ENCODE data around the gene ARSJ. TPM values are rescaled to one million over a fixed set of nuclear protein-coding genes. Genes with fewer than 3 reads are reported as not detected.

ARSJ gene
- total RNA-seq, 1 donor from 2014 or later: 4.9 TPM

DNA sequence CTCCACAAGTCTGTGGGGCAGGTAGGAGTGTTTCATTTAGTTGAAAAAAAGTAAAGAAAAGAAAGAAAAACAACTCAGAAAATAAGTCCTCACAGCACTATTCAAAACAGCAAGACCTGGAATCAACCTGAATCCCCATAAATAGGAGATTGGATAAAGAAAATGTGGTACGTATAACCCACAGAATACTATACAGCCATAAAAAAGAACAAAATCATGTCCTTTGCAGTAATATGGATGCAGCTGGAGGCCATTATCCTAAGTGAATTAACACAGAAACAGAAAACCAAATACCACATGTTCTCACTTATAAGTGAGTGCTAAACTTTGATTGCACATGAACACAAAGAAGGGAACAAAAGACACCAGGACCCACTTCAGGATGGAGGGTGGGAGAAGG is 71.9 kb downstream of the ARSJ start:
- Mint-ChIP-seq H3K36me3 (no peaks in the 10 kb centered on the region), H3K27ac (no peak overlapping the region), H3K27me3 (no peaks in the 10 kb centered on the region), H3K9me3 (no peaks in the 10 kb centered on the region), H3K4me3 (no peak overlapping the region), H3K4me1 (ENCODE audit: unreplicated experiment) (no peaks in the 10 kb centered on the region)
- DNase-seq (ENCODE audit: extremely low spot score, unreplicated experiment): no peak
- TF ChIP-seq, protein P1, sequence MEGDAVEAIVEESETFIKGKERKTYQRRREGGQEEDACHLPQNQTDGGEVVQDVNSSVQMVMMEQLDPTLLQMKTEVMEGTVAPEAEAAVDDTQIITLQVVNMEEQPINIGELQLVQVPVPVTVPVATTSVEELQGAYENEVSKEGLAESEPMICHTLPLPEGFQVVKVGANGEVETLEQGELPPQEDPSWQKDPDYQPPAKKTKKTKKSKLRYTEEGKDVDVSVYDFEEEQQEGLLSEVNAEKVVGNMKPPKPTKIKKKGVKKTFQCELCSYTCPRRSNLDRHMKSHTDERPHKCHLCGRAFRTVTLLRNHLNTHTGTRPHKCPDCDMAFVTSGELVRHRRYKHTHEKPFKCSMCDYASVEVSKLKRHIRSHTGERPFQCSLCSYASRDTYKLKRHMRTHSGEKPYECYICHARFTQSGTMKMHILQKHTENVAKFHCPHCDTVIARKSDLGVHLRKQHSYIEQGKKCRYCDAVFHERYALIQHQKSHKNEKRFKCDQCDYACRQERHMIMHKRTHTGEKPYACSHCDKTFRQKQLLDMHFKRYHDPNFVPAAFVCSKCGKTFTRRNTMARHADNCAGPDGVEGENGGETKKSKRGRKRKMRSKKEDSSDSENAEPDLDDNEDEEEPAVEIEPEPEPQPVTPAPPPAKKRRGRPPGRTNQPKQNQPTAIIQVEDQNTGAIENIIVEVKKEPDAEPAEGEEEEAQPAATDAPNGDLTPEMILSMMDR (conservative IDR thresholded peaks at IDR 0.05): no peak

DNA sequence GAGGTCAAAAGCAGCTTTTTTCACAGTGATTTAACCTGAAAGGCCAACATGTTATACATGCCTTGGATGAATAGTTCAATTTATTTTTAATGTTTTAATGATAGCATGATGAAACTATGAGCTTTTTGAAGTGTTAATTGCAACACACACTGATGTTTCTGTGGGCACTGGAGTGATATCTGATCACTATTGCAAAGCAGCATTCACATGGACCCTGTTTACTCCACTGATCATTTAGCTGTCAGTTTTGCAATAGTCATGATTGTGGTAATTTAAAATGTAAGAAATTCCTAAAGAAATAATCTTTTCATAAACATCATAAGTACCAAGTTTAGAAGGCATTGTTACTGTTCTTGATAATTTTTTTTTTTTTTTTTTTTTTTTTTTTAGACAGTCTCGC is 74.1 kb downstream of the ARSJ start:
- no peak overlapping the region for H3K27ac Mint-ChIP-seq
- no peaks in the 10 kb centered on the region for H3K9me3 Mint-ChIP-seq

DNA sequence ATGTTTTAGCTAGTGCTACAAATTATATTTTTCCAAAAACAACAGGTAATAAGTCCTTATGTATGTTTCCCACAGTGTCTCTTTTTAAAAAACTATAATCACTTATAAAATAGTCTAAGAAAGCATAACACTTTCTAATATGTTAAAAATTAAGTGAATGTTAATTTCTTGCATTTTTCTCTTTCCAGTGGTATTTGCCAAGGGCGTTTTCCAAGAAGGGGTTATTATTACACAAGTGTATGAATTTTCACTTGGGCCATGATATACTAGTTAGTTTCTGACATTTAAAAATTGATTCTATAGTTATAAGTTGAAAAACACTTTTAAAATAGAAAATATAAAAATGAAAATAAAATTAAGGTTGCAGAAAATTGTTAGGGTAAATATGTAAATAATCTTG is 74.6 kb downstream of the ARSJ start:
- no peak overlapping the region for H3K4me3 Mint-ChIP-seq
- H3K27ac Mint-ChIP-seq: no peak overlapping the region
- DNase-seq (ENCODE audit: extremely low spot score, unreplicated experiment): no peak
- H3K9me3 Mint-ChIP-seq: no peaks in the 10 kb centered on the region
- H3K36me3 Mint-ChIP-seq: no peaks in the 10 kb centered on the region
- TF ChIP-seq, protein P1 (conservative IDR thresholded peaks at IDR 0.05): no peak
- H3K4me1 Mint-ChIP-seq (ENCODE audit: unreplicated experiment): no peaks in the 10 kb centered on the region
- no peaks in the 10 kb centered on the region for H3K27me3 Mint-ChIP-seq

More for the DNA sequence above, 74.1 kb downstream of the ARSJ start:
- no peaks in the 10 kb centered on the region for H3K27me3 Mint-ChIP-seq
- H3K4me1 Mint-ChIP-seq (ENCODE audit: unreplicated experiment): no peaks in the 10 kb centered on the region
- TF ChIP-seq, protein P1 (conservative IDR thresholded peaks at IDR 0.05): no peak
- no peak overlapping the region for H3K4me3 Mint-ChIP-seq
- no peak for DNase-seq (ENCODE audit: extremely low spot score, unreplicated experiment)
- no peaks in the 10 kb centered on the region for H3K36me3 Mint-ChIP-seq

DNA sequence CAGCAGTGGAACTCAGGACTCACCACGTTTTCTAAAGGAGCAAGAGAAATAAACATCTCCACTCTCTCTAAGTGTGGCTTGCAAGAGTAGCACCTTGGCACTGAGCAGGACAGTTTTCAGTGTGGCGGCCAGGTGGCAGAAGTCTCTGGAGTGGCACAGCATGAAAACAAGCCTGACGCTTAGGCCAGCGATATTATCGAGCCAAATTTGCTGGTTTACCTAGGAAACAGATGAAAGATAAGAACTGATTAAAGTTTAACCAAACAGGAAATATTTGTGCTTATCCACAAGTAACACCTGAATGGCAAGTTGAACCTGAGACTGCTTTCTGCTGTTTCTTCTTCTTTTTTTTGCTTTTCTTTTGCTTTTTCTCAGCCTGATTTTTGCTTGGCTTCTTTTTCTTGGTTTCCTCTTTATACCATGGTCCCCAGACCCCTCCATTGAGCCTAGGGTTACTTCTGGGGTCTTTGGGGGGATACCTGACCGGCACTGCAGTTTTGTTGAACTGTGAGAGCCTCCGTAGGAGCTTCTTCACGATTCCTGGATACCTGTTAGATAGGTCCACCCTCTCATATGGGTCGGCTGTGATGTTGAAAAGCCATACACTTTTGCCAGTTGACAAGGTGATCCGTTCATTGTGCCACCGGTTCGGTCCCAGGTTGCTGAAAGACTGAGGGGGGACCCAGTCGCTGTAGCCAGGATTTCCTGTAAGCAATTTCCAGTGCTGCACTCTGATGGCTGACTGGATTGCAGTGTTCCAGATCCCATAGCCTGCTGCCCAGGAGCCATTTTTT is 77.3 kb downstream of the ARSJ start:
- no peaks in the 10 kb centered on the region for H3K4me1 Mint-ChIP-seq (ENCODE audit: unreplicated experiment)
- TF ChIP-seq, protein P1 (conservative IDR thresholded peaks at IDR 0.05): no peak
- H3K4me3 Mint-ChIP-seq: peak overlapping the region; percentile 60
- H3K27me3 Mint-ChIP-seq: no peaks in the 10 kb centered on the region
- no peak for DNase-seq (ENCODE audit: extremely low spot score, unreplicated experiment)
- no peaks in the 10 kb centered on the region for H3K36me3 Mint-ChIP-seq
- peak overlapping the region; percentile 26 for H3K27ac Mint-ChIP-seq
- H3K9me3 Mint-ChIP-seq: no peaks in the 10 kb centered on the region

DNA sequence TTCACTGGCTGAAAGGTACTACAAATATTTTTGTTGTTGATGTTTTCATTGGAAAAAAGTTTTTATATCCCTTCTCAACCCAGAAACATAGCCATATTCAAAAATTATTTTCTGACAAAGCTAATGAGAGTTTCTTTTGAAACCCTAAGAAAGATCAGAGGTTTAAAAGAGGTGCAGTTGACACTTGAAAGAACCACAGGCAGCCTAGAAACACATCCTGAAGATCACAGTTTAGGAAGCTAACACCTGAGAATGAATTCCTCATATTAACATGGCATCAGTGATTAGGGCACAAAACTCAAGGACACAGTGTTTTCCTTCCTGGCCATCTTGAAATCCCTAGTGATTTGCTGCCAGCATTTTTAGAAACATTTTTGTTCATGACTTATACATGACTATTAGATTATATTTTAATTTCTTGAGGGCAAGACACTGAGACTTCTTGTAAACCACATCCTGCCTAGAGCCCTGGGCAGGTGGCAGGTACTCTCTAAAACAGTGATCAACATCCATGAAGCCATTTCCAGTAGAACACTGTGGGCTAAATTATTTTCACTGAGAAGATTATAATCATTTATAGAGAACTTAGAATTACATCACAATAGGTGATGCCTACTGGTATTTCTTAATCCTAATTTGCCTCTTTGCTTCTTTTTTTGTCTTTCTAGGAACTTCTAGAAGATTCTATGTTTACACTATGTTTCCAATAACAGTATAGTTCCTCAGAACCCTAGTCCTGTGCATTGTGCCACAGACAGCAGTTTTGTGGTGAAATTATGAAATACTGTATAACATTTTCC is 80.0 kb downstream of the ARSJ start:
- no peaks in the 10 kb centered on the region for H3K4me1 Mint-ChIP-seq (ENCODE audit: unreplicated experiment)
- no peak for DNase-seq (ENCODE audit: extremely low spot score, unreplicated experiment)

More for the DNA sequence above, 80.0 kb downstream of the ARSJ start:
- H3K27me3 Mint-ChIP-seq: no peaks in the 10 kb centered on the region
- TF ChIP-seq, protein P1 (conservative IDR thresholded peaks at IDR 0.05): no peak
- no peak overlapping the region for H3K27ac Mint-ChIP-seq
- no peak overlapping the region for H3K4me3 Mint-ChIP-seq
- H3K9me3 Mint-ChIP-seq: no peaks in the 10 kb centered on the region
- H3K36me3 Mint-ChIP-seq: no peaks in the 10 kb centered on the region
